ENCODE results near the gene TNFRSF13B.

The TNFRSF13B gene

DNA sequence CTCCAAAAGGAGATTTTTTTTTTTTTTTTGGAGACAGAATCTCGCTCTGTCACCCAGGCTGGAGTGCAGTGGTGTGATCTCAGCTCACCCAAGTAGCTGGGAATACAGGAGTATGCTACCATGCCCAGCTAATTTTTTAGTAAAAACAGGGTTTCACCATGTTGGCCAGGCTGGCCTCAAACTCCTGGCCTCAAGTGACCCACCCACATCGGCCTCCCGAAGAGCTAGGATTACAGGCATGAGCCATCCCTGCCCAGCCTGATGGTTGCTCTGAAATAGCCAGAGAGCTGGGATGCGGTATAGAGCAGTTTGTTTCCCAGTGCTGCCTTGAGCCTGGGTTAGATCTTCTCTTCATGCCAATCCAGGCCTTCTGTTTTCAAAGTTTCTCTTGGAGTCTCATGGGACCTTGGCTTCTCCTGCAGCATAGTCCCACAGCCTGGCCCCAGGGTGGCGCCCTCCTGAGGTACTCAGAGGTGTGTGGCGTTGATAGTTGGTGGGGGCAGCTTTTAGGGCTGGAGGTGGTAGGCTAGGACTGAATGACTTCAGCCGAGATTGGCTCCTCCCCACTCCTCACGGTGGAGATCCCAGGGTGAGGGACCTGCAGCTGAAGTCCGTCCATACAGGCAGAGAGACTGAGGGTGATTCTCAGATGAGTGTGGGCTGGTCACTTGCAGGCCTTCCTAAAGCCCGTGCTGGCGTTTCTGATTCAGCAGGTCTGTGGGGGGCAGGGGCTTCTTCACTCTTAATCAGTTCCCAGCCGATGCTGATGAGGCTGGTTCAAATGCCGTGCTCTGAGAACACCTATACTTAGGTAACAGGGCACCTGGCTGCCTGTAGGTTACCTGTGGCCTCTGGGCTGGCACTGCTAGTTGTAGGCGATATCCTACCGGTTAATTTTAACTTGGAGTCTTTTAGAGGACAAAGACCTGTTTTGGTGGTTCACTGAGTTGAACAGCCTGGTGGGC lies 52.0 kb downstream of the TNFRSF13B start:
- Mint-ChIP-seq H3K27me3 (no peaks in the 10 kb centered on the region), H3K4me3 (no peak overlapping the region), H3K36me3 (peaks cover 2% of the 10 kb centered on the region), H3K9me3 (no peaks in the 10 kb centered on the region), H3K27ac (no peak overlapping the region), H3K4me1 (peaks cover 11% of the 10 kb centered on the region)
- no peak for DNase-seq (ENCODE audit: low spot score in 2 of 2)
- no peak for ATAC-seq (ENCODE audit: low read depth)

DNA sequence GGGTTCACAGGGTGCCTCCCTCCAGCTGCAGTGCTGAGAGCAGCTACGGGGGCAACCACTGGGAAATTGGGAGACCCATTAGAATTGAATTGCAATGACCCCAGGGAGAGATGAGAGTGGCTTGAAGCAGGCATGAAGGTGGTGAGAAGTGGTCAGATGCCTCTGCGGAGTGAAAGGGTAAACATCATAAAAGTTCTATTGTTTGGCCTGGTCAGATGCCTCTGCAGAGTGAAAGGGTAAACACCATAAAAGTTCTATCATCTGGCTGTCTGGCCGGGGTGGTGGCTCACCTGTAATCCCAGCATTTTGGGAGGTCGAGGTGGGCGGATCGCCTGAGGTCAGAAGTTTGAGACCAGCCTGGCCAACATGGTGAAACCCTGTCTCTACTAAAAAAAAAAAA lies 53.5 kb downstream of the TNFRSF13B start:
- H3K36me3 Mint-ChIP-seq, result no peaks in the 10 kb centered on the region
- H3K27me3 Mint-ChIP-seq, result no peaks in the 10 kb centered on the region
- H3K27ac Mint-ChIP-seq, result no peak overlapping the region
- H3K9me3 Mint-ChIP-seq, result no peaks in the 10 kb centered on the region
- DNase-seq (ENCODE audit: low spot score in 2 of 2) (no peak), ATAC-seq (ENCODE audit: low read depth) (no peak)
- peaks cover 11% of the 10 kb centered on the region for H3K4me1 Mint-ChIP-seq
- H3K4me3 Mint-ChIP-seq, result no peak overlapping the region

DNA sequence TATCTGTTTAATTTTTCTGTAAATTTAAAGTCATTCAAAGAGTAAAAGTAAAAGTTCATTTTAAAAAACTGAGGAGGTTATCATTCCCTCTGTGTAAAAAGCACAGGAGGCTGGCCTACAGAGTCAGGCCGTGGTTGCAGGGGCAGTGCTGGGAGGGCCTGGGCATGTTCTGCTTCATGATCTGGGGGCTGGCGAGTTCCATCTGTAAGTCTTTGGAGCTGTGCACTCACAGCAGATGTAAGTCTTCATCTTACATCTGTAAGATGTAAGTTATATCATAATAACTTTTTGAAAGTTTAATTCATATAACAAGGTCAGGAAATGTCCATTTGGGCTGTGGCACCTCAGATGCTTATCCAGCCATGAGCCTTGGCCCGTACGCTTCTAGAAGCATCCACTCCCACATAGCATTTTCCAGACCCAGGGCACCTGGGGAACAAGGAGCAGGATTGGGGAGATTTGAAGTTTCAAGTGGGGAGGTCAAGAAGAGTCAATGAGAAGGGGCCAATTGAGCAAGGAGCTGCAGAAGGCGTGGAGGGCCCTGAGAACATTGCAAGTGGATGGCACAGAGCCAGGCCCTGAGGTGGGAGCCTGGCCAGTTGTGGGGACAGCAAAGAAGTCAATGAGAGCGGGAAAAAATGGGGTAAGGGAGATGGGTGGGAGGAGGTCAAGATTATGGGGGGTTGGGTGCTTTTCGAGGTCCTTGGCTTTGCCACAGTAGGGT lies 54.1 kb downstream of the TNFRSF13B start:
- no peaks in the 10 kb centered on the region for H3K9me3 Mint-ChIP-seq
- no peak for DNase-seq (ENCODE audit: low spot score in 2 of 2)

DNA sequence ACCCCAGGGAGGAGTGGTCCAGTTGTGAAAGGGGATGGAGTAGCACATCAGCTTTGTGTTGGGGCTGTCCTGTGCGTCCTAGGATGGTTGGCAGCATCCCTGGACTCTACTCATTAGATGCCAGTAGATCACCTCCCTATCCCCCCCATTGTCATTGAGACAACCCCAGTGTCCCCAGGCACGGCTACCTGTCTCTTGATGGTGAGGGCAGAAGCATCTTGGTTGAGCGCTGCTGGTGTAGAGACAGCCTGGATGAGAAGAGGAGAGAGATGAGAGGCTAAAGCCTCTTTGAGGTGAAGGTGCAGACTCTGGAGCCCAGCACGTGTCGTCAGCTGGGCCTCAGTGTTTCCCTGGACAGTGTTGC lies 55.4 kb downstream of the TNFRSF13B start:
- H3K4me1 Mint-ChIP-seq, result peaks cover 8% of the 10 kb centered on the region
- no peaks in the 10 kb centered on the region for H3K27me3 Mint-ChIP-seq
- no peaks in the 10 kb centered on the region for H3K36me3 Mint-ChIP-seq
- ATAC-seq (ENCODE audit: low read depth) (no peak), DNase-seq (ENCODE audit: low spot score in 2 of 2) (no peak)
- H3K9me3 Mint-ChIP-seq, result no peaks in the 10 kb centered on the region
- H3K4me3 Mint-ChIP-seq, result no peak overlapping the region
- H3K27ac Mint-ChIP-seq, result no peak overlapping the region

More for the DNA sequence above, 54.1 kb downstream of the TNFRSF13B start:
- H3K36me3 Mint-ChIP-seq, result no peaks in the 10 kb centered on the region
- H3K27ac Mint-ChIP-seq, result no peak overlapping the region
- ATAC-seq (ENCODE audit: low read depth), result no peak
- no peaks in the 10 kb centered on the region for H3K27me3 Mint-ChIP-seq
- H3K4me3 Mint-ChIP-seq, result no peak overlapping the region
- H3K4me1 Mint-ChIP-seq, result peaks cover 11% of the 10 kb centered on the region

DNA sequence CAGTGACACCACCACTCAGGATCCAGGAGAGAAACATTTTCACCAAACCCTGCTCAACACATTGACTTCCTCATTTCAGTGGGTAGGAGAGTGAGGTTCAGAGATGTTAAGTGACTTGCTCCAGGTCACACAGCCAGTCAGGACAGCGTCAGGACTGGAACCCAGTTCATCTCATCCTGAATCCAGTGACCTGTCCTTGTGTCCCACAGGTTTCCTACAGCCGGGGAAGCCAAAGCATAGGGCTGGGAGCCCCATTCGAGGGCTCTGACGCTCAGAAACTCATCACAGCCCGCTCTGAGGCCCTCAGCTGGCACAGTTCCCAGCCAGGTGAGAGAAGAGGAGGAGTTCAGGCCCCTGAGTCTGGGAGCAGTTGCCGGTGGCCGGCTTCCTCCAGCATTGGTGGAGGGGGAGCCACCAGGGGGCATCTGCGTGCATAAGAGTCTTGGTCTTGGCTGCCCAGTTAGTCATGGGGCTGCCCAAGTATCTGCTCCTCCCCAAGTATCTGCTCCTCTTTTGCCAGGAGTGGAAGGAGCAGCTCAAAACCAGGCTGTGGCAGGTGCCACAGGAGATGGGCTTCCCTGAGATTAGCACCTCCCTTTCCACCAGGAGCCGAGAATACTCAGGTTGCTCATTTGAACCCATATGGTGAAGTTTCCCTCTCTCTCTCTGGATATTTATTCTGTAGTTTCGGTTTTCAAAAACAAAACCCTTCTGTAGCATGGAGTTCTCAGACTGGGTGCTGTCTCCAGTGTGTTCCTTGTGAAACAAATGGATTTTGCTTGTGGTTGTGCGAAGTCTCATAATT lies 56.0 kb downstream of the TNFRSF13B start:
- H3K4me3 Mint-ChIP-seq, result no peak overlapping the region
- no peaks in the 10 kb centered on the region for H3K9me3 Mint-ChIP-seq
- H3K4me1 Mint-ChIP-seq, result peaks cover 8% of the 10 kb centered on the region
- peak; percentile 69 for ATAC-seq (ENCODE audit: low read depth)
- no peaks in the 10 kb centered on the region for H3K27me3 Mint-ChIP-seq
- no peak overlapping the region for H3K27ac Mint-ChIP-seq
- no peaks in the 10 kb centered on the region for H3K36me3 Mint-ChIP-seq
- peak in 1 of 2 donors; percentile 41 for DNase-seq (ENCODE audit: low spot score in 2 of 2)

DNA sequence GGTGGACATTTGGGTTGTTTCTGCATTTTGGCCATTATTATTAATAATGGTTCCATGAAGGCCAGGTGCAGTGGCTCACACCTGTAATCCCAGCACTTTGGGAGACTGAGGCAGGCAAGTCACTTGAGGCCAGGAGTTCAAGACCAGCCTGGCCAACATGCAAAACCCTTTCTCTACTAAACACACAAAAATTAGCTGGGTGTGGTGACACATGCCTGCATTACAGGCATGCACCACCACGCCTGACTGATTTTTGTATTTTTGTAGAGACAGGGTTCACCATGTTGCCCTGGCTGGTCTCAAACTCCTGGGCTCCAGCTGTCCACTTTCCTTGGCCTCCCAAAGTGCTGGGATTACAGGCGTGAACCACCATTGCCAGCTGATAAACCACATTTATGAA lies 58.5 kb downstream of the TNFRSF13B start:
- Mint-ChIP-seq H3K36me3 (no peaks in the 10 kb centered on the region), H3K4me3 (no peak overlapping the region), H3K9me3 (no peaks in the 10 kb centered on the region), H3K4me1 (peaks cover 12% of the 10 kb centered on the region), H3K27me3 (peaks cover 9% of the 10 kb centered on the region), H3K27ac (no peak overlapping the region)
- DNase-seq (ENCODE audit: low spot score in 2 of 2) (no peak), ATAC-seq (ENCODE audit: low read depth) (no peak)

DNA sequence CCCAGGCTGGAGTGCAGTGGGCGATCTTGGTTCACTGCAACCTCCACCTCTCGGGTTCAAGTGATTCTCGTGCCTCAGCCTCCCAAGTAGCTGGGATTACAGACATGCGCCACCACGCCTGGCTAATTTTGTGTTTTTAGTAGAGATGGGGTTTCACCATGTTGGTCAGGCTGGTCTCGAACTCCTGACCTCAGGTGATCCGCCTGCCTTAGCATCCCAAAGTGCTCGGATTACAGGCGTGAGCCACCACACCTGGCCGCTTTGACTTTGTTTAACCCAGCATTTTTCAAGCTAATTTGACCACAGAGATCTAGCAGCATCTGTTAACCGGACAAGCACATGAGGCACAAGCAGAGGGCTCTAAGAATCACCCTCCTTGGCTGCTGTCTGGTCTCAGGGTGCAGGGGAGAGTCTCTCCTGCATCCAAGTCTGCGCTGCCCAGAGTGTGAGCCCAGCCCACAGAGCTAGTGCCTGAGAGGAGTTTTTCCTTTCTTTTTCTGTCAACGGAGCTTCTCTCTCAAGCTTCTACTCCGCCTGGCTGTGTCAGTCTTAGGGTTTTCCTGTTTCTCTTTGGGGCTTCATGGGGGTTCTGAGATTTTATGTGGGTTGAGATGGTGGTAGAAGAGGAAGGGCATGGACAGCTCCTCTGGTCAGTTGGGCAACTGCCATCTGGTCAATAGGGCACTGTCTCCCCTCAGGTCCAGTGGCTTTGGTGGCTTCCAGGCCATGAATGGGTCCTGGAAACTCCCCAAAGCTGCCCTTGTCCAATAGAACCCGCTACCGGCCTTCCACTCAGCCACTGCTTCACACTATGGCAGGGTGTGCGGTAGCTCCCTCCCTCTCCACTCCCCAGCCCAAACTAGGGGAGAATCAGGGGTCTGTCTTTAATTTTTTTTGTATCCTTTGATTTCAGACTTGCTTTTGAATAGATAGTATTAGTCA lies 59.6 kb downstream of the TNFRSF13B start:
- DNase-seq (ENCODE audit: low spot score in 2 of 2) (no peak), ATAC-seq (ENCODE audit: low read depth) (no peak)
- peaks cover 12% of the 10 kb centered on the region for H3K27me3 Mint-ChIP-seq
- no peak overlapping the region for H3K4me3 Mint-ChIP-seq
- H3K4me1 Mint-ChIP-seq, result peaks cover 12% of the 10 kb centered on the region
- no peaks in the 10 kb centered on the region for H3K9me3 Mint-ChIP-seq
- no peak overlapping the region for H3K27ac Mint-ChIP-seq
- H3K36me3 Mint-ChIP-seq, result no peaks in the 10 kb centered on the region

DNA sequence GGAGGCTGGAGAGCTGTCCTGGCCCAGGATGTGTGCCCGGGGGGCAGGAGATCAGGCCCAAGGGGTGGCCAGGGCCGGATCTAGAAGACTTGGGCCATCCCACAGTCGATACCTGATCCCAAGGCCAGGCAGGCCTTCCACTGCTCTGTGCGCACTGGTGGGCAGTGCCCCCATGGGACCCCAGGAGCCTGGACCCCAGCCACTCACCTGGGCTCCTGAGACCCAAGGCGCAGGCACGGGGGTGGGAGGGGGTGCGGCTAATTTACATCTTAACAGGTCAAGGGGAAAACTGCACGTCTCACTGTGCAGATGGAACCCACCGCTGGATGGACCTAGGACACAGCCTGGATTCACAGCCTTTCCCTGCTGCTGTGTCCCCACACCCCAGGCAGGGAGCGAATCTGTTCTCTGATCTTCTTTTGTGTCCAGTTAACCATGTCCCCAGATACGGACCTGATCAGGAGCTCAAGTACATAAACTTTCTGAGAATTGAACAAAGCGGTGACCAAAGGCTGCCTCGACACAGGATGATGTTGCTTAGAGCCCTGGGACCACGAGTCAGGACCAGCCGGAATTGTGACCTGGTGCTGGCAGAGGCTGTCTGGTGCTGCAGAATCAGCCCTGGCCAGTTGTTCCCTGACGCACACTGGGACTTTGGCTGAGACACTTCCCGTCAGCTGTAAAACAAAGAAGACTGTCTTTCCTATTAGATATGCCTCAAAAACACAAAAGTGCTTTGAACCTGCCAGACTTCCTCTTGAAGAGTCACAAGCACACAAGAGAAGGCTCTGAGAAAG lies 60.6 kb downstream of the TNFRSF13B start:
- H3K27ac Mint-ChIP-seq, result no peak overlapping the region
- H3K4me1 Mint-ChIP-seq, result peaks cover 11% of the 10 kb centered on the region
- H3K27me3 Mint-ChIP-seq, result peaks cover 13% of the 10 kb centered on the region
- no peak for ATAC-seq (ENCODE audit: low read depth)
- no peaks in the 10 kb centered on the region for H3K36me3 Mint-ChIP-seq
- H3K4me3 Mint-ChIP-seq, result no peak overlapping the region
- no peak for DNase-seq (ENCODE audit: low spot score in 2 of 2)
- no peaks in the 10 kb centered on the region for H3K9me3 Mint-ChIP-seq

DNA sequence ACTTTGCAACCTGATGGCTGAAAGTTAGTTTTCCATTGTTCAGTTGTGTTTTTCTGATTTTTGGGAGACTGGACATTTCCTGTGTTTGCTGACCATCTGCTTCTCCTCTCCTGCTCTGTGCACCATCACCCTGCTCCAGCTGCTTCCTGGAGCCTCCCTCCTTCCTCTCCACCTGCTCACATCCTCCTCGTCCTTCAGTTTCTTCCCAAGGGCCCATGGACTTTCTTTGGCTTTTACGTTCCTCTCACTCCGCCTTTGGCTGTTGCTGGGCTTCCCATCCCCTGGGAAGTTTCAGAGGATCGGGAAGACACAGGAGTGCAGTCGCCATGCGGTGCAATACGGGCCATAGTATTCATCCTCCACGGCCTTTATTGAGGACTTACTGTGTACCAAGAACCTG lies 61.6 kb downstream of the TNFRSF13B start:
- no peaks in the 10 kb centered on the region for H3K9me3 Mint-ChIP-seq
- H3K27me3 Mint-ChIP-seq, result peaks cover 15% of the 10 kb centered on the region
- H3K27ac Mint-ChIP-seq, result no peak overlapping the region
- no peaks in the 10 kb centered on the region for H3K36me3 Mint-ChIP-seq
- no peak overlapping the region for H3K4me3 Mint-ChIP-seq
- ATAC-seq (ENCODE audit: low read depth), result no peak
- H3K4me1 Mint-ChIP-seq, result peaks cover 3% of the 10 kb centered on the region
- no peak for DNase-seq (ENCODE audit: low spot score in 2 of 2)

DNA sequence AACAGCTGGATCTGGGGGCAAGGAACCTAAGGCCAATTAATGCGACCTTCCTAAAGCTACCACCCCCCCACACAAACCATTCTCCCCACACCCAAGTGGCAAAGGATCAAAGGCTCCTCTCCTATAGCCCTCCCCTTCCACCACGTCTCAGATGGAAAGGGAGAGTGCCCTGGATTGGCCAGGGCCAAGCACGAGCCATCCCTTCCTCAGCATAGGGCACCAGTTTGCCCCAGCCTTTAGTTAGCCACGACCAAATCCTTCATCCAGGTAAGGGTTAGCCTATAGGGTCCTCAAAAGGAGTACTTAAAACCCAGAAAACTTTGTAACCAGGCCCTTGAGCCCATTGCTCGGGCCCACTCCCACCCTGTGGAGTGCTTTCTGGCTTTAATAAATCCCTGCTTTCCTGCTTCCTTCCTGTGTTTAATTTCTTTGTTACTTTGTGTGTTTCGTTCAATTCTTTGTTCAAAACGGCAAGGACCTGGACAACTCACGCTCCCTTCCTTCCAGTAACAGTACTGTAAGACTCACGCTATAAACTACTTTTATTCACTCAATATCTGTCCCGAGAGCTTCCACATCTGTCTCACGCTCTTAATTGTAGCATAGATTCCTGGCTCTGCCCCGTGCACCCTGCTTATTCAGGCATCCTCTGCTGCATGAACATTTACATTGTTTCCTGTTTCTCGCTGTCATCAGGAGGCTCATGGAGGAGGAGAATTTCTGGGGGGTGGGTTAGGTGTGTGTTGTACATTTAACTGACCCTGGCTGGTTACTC lies 62.3 kb downstream of the TNFRSF13B start:
- peaks cover 3% of the 10 kb centered on the region for H3K4me1 Mint-ChIP-seq
- no peaks in the 10 kb centered on the region for H3K36me3 Mint-ChIP-seq
- no peak overlapping the region for H3K4me3 Mint-ChIP-seq
- H3K27me3 Mint-ChIP-seq, result peaks cover 15% of the 10 kb centered on the region
- H3K9me3 Mint-ChIP-seq, result no peaks in the 10 kb centered on the region
- DNase-seq (ENCODE audit: low spot score in 2 of 2) (no peak), ATAC-seq (ENCODE audit: low read depth) (no peak)
- H3K27ac Mint-ChIP-seq, result no peak overlapping the region

DNA sequence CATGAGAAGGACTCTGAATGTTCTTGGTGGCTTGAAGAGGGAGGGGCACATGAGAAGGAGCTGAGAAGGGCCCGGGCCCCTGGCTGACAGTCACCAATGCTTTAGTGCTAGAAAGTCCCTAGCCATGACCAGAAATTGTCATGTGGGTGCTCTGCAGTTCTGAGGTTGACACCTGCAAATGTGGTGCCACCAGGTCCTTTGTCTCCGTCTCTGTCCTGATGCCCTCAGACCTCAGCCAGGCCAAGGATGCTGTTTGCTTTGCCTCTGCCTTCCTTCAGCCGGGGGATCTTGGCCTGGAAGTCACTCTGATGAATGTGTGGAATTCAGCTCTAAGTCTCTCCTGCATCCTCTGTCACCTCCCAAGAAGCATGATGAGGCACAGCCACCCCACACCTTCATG lies 63.6 kb downstream of the TNFRSF13B start:
- ATAC-seq (ENCODE audit: low read depth), result no peak
- Mint-ChIP-seq H3K9me3 (peaks cover 1% of the 10 kb centered on the region), H3K27me3 (peaks cover 16% of the 10 kb centered on the region), H3K4me3 (no peak overlapping the region), H3K27ac (no peak overlapping the region), H3K4me1 (peaks cover 3% of the 10 kb centered on the region), H3K36me3 (peaks cover 2% of the 10 kb centered on the region)
- DNase-seq (ENCODE audit: low spot score in 2 of 2), result no peak

DNA sequence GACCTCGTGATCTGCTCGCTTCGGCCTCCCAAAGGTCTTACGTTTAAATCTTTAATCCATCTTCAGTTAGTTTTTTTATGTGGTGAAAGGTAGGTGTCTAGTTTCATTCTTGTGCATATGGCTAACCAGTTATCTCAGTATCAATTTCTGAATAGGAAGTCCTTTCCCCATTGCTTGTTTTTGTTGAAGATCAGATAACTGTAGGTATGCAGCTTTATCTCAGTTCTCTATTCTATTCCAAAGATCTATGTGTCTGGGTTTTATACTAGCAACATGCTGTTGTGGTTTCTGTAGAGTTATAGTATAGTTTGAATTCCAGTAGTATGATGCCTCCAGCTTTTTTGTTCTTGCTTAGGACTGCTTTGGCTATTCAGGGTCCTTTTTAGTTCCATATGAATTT lies 65.2 kb downstream of the TNFRSF13B start:
- no peak for ATAC-seq (ENCODE audit: low read depth)
- Mint-ChIP-seq H3K27me3 (peaks cover 17% of the 10 kb centered on the region), H3K4me3 (no peak overlapping the region), H3K27ac (no peak overlapping the region), H3K36me3 (peaks cover 2% of the 10 kb centered on the region), H3K4me1 (peaks cover 4% of the 10 kb centered on the region), H3K9me3 (peaks cover 1% of the 10 kb centered on the region)
- DNase-seq (ENCODE audit: low spot score in 2 of 2), result no peak

Measured in memory B cell (primary cell).